Measurements from ENCODE around the gene WDR7. TPM values are rescaled to one million over a fixed set of nuclear protein-coding genes. Genes with fewer than 3 reads are reported as not detected.

WDR7 gene
- total RNA-seq, 2 experiments from 2014 or later, result 41.5 to 44.3 TPM

DNA sequence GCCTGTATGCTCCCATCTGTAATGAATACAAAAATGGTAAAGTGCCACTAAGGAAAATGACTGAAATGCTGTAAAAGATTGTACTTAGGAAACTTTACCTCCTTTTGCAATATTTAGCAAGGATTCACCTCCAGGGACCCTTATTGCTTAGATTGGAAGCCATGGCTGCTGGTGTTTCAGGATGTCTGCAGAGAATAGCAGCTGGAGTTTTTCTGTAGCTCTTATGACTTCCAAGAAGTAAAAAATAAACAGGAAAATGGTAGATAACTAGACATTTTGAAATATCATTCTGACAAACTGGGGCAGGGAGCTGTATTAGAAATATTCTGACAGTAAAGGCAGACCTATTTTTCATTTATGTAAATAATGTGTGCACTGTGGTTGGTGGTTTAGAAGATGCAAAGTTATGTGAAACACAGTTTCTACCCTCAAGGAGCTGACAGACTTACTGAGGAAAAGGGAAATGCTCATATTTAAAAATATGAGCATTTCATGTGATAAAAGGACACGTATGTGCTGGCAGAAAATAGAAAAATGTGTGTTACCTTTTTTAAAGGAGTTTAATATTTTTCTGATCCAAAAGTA is 270.8 kb downstream of the WDR7 start:
- DNase-seq, result no peak
- no peak overlapping the region for H3K4me3 Mint-ChIP-seq
- peaks cover 11% of the 10 kb centered on the region for H3K4me1 Mint-ChIP-seq
- no peak overlapping the region for H3K27ac Mint-ChIP-seq
- ChIA-PET POLR2A (no interaction called here), CTCF (no interaction called here)
- H3K9me3 Mint-ChIP-seq, result no peaks in the 10 kb centered on the region
- H3K27me3 Mint-ChIP-seq, result no peaks in the 10 kb centered on the region
- H3K36me3 Mint-ChIP-seq (ENCODE audit: low read depth), result peaks cover 2% of the 10 kb centered on the region

DNA sequence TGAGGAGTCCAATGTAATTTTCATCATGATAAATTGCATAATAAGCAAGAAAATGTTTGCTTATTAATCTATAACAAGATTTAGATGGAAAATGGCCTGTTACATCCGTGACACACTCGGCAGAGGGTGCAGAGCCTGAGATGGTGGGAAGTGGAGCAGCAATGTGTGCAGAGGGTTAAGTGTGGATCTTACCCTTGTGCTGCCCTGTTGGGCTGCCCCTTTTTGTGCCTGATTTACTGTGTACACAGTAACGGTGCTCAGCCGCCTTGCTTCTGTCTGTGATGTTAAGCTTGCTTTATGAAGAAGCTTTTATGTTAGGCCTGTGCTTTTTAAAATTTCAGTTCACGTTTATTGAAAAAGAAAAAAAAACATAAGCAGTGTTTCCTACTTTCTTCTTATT is 275.6 kb downstream of the WDR7 start:
- no peak for DNase-seq
- Mint-ChIP-seq H3K4me1 (peaks cover 5% of the 10 kb centered on the region), H3K27me3 (no peaks in the 10 kb centered on the region), H3K27ac (no peak overlapping the region), H3K4me3 (no peak overlapping the region), H3K9me3 (no peaks in the 10 kb centered on the region), H3K36me3 (ENCODE audit: low read depth) (peaks cover 7% of the 10 kb centered on the region)
- ChIA-PET POLR2A (no interaction called here), CTCF (no interaction called here)

DNA sequence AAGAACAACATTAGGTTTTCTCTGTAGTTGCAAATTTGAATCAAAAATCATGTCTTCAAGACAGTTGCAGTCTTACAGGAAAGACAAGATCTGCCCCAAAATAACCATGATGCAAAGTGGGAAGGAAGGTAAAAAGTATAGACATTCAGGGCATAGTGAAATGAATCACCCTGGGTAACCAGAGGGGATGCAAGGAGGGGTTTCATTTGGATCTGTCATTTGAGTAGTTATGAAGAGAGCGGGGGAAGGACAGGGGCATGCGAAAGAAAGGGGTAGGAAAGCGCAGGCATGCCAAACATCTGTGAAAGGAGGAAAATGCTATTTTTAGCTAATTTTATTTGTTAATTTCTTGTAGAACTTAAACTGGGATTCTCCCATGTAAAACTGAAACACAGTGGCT is 276.6 kb downstream of the WDR7 start:
- no peak for DNase-seq
- no peaks in the 10 kb centered on the region for H3K9me3 Mint-ChIP-seq
- POLR2A ChIA-PET, result no interaction called here

DNA sequence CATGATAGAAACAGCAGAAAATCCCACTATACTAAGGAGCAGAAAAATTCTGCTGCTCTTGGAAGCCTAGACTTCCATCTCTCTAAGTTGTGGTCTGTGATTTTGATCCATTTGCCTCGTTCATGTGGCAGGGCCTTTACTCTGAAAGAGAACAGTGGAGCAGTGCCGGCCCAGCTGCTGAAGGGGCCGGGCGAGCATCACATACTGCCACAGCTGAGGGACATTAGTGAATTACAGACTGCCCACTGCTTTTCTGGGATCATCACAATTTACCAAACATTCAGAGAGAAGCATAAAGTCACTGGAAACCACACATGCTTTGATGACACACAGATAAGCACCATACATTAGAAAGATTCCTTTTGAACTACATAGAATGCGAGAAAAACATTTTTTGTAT is 278.7 kb downstream of the WDR7 start:
- Mint-ChIP-seq H3K27me3 (no peaks in the 10 kb centered on the region), H3K27ac (no peak overlapping the region), H3K9me3 (no peaks in the 10 kb centered on the region), H3K4me3 (no peak overlapping the region), H3K36me3 (ENCODE audit: low read depth) (peaks cover 7% of the 10 kb centered on the region), H3K4me1 (no peaks in the 10 kb centered on the region)
- no peak for DNase-seq
- ChIA-PET CTCF (no interaction called here), POLR2A (no interaction called here)

More for the DNA sequence above, 276.6 kb downstream of the WDR7 start:
- Mint-ChIP-seq H3K27ac (no peak overlapping the region), H3K36me3 (ENCODE audit: low read depth) (peaks cover 7% of the 10 kb centered on the region), H3K4me3 (no peak overlapping the region), H3K27me3 (no peaks in the 10 kb centered on the region), H3K4me1 (no peaks in the 10 kb centered on the region)
- CTCF ChIA-PET, result no interaction called here

DNA sequence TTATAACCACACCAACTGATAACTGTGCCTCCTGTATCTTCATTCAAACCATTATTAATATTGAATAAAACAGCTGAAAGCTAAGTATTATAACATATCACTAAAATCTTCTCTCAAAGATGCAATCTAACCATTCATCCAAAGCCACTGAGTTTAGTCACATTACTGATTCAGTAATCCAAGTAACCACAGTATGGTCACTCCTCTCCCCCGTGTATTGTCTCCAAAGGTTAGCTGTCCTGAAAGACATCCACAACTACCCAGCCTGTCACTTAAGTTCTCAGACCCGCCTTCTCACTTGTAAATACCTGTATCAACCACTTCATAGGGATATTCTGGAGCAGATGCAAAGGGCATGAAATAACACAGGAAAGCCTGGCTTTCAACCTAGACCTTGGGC is 282.3 kb downstream of the WDR7 start:
- H3K9me3 Mint-ChIP-seq, result no peaks in the 10 kb centered on the region
- CTCF ChIA-PET, result no interaction called here
- POLR2A ChIA-PET, result no interaction called here
- DNase-seq, result no peak
- H3K27me3 Mint-ChIP-seq, result no peaks in the 10 kb centered on the region
- H3K27ac Mint-ChIP-seq, result no peak overlapping the region
- H3K4me3 Mint-ChIP-seq, result no peak overlapping the region
- H3K4me1 Mint-ChIP-seq, result no peaks in the 10 kb centered on the region
- H3K36me3 Mint-ChIP-seq (ENCODE audit: low read depth), result peaks cover 6% of the 10 kb centered on the region

DNA sequence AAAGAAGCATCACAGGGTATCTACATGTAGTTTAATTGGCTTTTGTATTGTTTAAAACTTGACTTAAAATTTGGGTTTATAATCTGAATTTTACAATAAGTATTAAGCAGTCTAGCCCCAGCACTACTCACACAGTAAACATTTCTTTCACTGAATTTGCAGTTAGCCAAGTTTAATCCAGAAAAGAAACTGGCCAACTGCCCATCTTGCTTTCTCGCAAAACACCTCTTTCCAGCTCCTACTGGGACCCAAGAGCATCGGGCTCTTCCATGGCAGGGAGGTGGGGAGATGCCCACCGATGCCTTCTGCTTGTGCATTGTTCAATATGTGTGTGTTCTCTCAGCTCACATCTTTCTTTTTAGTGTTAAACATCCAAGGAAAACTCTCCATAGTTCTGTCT is 283.0 kb downstream of the WDR7 start:
- no peaks in the 10 kb centered on the region for H3K4me1 Mint-ChIP-seq
- CTCF ChIA-PET, result no interaction called here
- no peaks in the 10 kb centered on the region for H3K27me3 Mint-ChIP-seq
- H3K36me3 Mint-ChIP-seq (ENCODE audit: low read depth), result peaks cover 6% of the 10 kb centered on the region
- no peaks in the 10 kb centered on the region for H3K9me3 Mint-ChIP-seq
- DNase-seq, result no peak
- no peak overlapping the region for H3K27ac Mint-ChIP-seq
- POLR2A ChIA-PET, result no interaction called here
- no peak overlapping the region for H3K4me3 Mint-ChIP-seq

DNA sequence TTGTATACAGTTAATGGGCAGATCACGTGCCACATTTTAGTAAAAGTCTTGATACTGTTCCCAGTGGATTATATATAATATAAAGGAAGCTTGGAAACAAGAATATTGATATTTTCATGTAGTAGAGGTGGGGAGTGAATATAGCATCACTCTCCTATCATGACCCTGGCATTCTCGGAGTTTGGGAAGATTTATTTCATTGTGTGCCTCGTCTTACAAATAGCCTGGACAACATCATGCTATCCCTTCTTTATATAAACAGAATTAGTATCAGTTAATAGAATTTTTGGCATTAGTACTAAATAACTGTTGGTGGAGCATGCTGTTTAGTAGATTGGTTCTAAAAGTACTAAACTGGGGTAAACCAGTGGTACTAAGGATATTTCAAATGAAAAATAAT is 283.7 kb downstream of the WDR7 start:
- CTCF ChIA-PET, result no interaction called here
- Mint-ChIP-seq H3K4me1 (no peaks in the 10 kb centered on the region), H3K9me3 (no peaks in the 10 kb centered on the region), H3K4me3 (no peak overlapping the region), H3K27ac (no peak overlapping the region), H3K27me3 (no peaks in the 10 kb centered on the region), H3K36me3 (ENCODE audit: low read depth) (peaks cover 5% of the 10 kb centered on the region)
- DNase-seq, result no peak
- POLR2A ChIA-PET, result no interaction called here

DNA sequence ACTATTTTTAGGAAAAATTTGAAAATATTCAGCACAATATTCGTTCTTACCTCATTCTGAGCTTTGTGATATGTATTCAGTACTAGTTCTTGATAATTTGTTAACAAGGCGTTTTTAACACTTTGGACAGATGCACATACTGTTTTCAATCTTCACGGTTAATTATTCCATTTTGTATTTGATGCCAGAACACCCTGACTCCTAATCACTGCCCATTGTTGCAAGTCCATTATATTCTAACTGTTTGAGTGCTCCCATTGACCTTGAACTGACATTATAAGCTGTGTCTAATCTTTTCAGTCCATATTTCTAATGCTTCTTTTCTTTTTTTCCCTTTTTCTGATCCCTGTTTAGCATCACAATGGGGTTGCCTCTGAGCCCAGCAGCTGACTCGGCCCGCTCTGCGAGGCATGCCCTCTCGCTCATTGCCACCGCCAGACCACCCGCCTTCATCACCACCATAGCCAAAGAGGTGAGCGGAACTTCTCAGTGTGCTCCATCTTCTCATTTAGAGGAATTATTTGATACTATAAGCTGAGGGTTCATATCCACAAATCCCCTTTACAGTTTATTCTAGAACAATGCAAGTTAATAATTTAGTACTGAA is 284.4 kb downstream of the WDR7 start:
- Mint-ChIP-seq H3K4me1 (no peaks in the 10 kb centered on the region), H3K27me3 (no peaks in the 10 kb centered on the region), H3K27ac (no peak overlapping the region), H3K9me3 (no peaks in the 10 kb centered on the region), H3K4me3 (no peak overlapping the region), H3K36me3 (ENCODE audit: low read depth) (peaks cover 3% of the 10 kb centered on the region)
- CTCF ChIA-PET, result no interaction called here
- DNase-seq, result no peak
- POLR2A ChIA-PET, result no interaction called here

DNA sequence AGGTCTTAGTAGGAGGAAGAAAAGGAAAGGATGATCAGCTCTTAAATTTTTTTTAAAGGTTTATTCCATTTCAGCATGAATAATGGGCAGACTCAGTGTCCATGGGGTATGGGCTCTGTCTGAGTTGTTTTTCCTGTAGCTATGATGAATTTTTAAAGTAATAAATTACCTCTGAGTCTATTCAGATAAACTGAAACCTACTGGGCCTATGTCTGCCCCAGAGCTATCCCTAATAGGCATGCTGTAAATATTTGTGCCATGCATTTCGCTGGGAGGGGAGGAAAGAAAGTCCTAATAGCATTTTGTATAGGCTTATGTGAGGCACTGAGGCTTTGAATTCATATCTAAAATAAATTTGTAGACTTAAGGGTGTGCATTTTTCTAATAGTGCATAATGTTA is 285.3 kb downstream of the WDR7 start:
- Mint-ChIP-seq H3K4me1 (no peaks in the 10 kb centered on the region), H3K27me3 (no peaks in the 10 kb centered on the region), H3K9me3 (no peaks in the 10 kb centered on the region), H3K36me3 (ENCODE audit: low read depth) (peaks cover 3% of the 10 kb centered on the region), H3K27ac (no peak overlapping the region), H3K4me3 (no peak overlapping the region)
- DNase-seq, result no peak
- ChIA-PET CTCF (no interaction called here), POLR2A (no interaction called here)

DNA sequence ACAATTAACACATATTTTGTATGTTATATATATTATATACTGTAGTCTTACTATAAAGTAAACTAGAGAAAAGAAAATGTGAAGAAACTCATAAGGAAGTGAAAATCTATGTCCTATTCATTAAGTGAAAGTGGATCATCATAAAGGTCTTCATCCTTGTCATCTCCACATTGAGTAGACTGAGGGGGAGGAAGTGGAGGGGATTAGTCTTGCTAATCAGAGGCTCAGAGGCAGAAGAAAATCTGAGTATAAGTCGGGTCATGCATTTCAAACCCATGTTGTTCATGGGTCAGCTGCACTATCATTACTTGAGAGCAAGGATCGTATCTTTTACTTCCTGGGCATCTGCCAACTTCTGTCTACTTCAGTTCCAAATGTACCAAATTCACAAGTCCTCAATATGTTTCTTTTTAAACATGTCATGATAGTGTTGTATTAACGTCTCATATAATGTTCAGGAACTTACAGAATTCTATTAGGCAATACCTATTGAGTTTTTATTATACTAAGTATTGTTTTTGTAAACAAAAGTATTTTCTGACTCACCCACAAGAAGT is 286.8 kb downstream of the WDR7 start:
- POLR2A ChIA-PET, result no interaction called here
- no peak for DNase-seq

DNA sequence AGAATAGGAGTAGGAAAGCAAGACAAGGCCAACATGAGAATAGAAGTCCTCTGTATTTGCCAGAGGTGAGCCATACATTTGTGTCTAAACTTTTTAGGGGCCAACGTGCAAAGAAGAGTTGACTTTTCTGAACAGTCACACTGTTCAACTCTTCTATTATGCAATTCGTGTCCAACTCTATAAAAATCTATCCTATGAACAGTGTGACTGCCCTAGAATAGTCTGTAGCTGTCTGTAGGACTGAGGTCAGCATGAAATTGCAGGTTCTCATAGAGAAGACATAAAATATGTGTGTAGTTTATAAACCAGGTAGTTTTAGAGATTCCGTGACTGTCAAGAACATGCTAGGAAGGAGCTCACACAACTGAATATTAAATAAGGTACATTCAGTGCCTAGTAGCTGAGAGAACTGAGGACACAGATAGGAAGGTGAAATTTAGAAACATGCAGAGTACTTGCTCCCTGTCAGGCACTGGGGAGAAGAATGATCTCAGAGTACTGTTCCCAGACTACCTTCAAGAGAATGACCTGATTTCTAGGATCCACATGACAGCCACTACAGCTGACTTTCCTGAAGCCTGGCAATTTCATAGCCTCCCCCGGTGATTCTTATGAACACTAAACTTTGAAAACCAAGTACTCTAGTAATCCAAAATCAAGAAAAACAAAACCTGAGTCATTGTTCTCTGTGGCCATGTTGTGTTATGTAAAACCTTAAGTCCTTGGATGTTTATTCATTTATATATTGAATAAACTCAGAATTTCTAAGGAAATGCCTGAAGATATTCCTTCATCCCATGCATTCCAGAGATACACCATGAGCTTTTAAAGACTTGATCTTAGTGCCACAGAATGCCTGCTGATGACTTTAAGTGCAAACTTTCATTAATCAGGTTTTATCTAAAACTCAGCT is 294.3 kb downstream of the WDR7 start:
- Mint-ChIP-seq H3K9me3 (no peaks in the 10 kb centered on the region), H3K27me3 (no peaks in the 10 kb centered on the region), H3K4me1 (no peaks in the 10 kb centered on the region), H3K27ac (no peak overlapping the region), H3K36me3 (ENCODE audit: low read depth) (peaks cover 4% of the 10 kb centered on the region), H3K4me3 (no peak overlapping the region)
- no peak for DNase-seq
- CTCF ChIA-PET, result no interaction called here
- POLR2A ChIA-PET, result no interaction called here

More for the DNA sequence above, 286.8 kb downstream of the WDR7 start:
- Mint-ChIP-seq H3K36me3 (ENCODE audit: low read depth) (peaks cover 7% of the 10 kb centered on the region), H3K9me3 (no peaks in the 10 kb centered on the region), H3K27me3 (no peaks in the 10 kb centered on the region), H3K4me3 (no peak overlapping the region), H3K27ac (no peak overlapping the region), H3K4me1 (no peaks in the 10 kb centered on the region)
- CTCF ChIA-PET, result no interaction called here

DNA sequence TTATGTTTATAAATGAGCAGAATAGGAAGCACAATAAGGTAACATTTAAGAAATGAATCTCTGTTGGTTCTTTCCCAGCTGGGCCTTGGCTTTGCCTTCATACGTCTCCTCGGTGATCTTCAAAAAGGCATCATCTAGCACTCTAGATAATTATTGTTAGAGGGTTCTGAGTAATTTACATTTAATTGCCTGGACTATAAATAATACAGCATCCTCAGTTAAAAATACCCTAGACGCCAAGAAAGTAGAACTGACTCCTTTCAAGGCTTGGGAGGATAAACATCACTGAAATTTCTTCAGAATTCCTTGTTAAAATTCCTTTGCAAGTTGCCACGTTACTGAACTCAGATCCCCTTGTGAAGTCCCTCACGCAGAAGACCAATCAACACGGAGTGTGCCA is 296.1 kb downstream of the WDR7 start:
- no peak for DNase-seq
- H3K4me3 Mint-ChIP-seq, result no peak overlapping the region
- H3K9me3 Mint-ChIP-seq, result no peaks in the 10 kb centered on the region
- no peaks in the 10 kb centered on the region for H3K4me1 Mint-ChIP-seq
- ChIA-PET POLR2A (interaction anchor here (0.7 kb wide), 1 partner anchor 21 kb away, joined by 6 read pairs; no protein-coding TSS in a partner anchor), CTCF (no interaction called here)
- no peaks in the 10 kb centered on the region for H3K27me3 Mint-ChIP-seq
- no peak overlapping the region for H3K27ac Mint-ChIP-seq
- H3K36me3 Mint-ChIP-seq (ENCODE audit: low read depth), result no peaks in the 10 kb centered on the region

DNA sequence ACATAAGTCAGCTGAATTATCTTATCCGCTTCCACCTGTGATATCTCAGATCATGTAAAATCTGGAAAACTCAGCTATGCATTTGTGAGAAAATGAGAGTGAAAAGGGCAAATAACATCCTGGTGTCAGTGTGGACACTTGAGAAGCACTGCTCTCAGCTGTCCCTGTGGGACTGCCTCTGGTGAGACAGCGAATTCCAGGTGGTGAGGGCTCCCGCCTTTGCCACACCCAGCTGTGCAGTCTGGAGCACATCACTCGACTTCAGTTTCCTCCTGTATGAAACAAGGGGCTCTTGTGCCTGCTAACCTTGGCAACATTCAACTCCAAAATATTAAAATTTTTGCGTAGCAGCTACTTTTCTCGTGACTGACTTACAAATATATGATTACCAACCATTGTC is 300.9 kb downstream of the WDR7 start:
- Mint-ChIP-seq H3K4me1 (no peaks in the 10 kb centered on the region), H3K36me3 (ENCODE audit: low read depth) (peaks cover 2% of the 10 kb centered on the region), H3K27ac (no peak overlapping the region), H3K27me3 (no peaks in the 10 kb centered on the region), H3K4me3 (no peak overlapping the region), H3K9me3 (no peaks in the 10 kb centered on the region)
- ChIA-PET CTCF (no interaction called here), POLR2A (no interaction called here)
- no peak for DNase-seq
